Glutamatergic neuron (in vitro differentiated cells): ENCODE data around the gene RALGPS2. TPM values are rescaled to one million over a fixed set of nuclear protein-coding genes. Genes with fewer than 3 reads are reported as not detected.

Experiments used
- DNase-seq: peaks from one replicate; pipeline ENCODE4 v3.0.0; 2022
- H3K27ac Mint-ChIP-seq: one replicate; pipeline ENCODE4 v1.8.0; 2020; ENCODE audit warnings: mild to moderate bottlenecking, mixed read lengths, inconsistent platforms; ENCODE audit not compliant: unreplicated experiment
- H3K27me3 Mint-ChIP-seq: one replicate; pipeline ENCODE4 v1.8.0; 2020; ENCODE audit warnings: mild to moderate bottlenecking, moderate library complexity, mixed read lengths, inconsistent platforms; ENCODE audit not compliant: unreplicated experiment
- H3K36me3 Mint-ChIP-seq: one replicate; pipeline ENCODE4 v1.8.0; 2020; ENCODE audit warnings: mild to moderate bottlenecking, mixed read lengths, inconsistent platforms; ENCODE audit not compliant: unreplicated experiment
- H3K4me1 Mint-ChIP-seq: one replicate; pipeline ENCODE4 v1.8.0; 2020; ENCODE audit warnings: mild to moderate bottlenecking, low read depth, mixed read lengths, inconsistent platforms; ENCODE audit not compliant: unreplicated experiment
- H3K4me3 Mint-ChIP-seq: one replicate; pipeline ENCODE4 v1.8.0; 2020; ENCODE audit warnings: mild to moderate bottlenecking, mixed read lengths, inconsistent platforms; ENCODE audit not compliant: unreplicated experiment
- H3K9me3 Mint-ChIP-seq: one replicate; pipeline ENCODE4 v1.8.0; 2020; ENCODE audit warnings: mild to moderate bottlenecking, moderate library complexity, mixed read lengths, inconsistent platforms; ENCODE audit not compliant: unreplicated experiment
- CTCF ChIP-seq: fragments of 200-600 bp; sonication (generic); IDR thresholded peaks from one replicate; pipeline ENCODE4 v1.5.0; 2021; ENCODE audit not compliant: partially characterized antibody, unreplicated experiment
- total RNA-seq: library from RNA; stranded (reverse); fragmentation: NEBNext Ultra II Directional; extraction: Animal tissue kit (Norgen Biotek cat#: 25700); gene quantifications from one replicate; pipeline ENCODE4 v1.2.1, GENCODE V29; 2021; ENCODE audit not compliant: unreplicated experiment

The RALGPS2 gene
- total RNA-seq, 1 donor from 2014 or later: 17.9 TPM

GRCh38 chr1:178849918-178850317 is 124.9 kb downstream of the RALGPS2 start:
- no peak overlapping the region for H3K27ac Mint-ChIP-seq
- H3K36me3 Mint-ChIP-seq: no peaks in the 10 kb centered on the region
- H3K4me3 Mint-ChIP-seq: no peak overlapping the region
- no peaks in the 10 kb centered on the region for H3K4me1 Mint-ChIP-seq
- no peak for DNase-seq
- no peak for TF ChIP-seq CTCF
- H3K9me3 Mint-ChIP-seq: no peaks in the 10 kb centered on the region
- H3K27me3 Mint-ChIP-seq: no peaks in the 10 kb centered on the region

- no peak for DNase-seq
- no peak for TF ChIP-seq CTCF
- H3K27ac Mint-ChIP-seq: no peak overlapping the region
- H3K9me3 Mint-ChIP-seq: no peaks in the 10 kb centered on the region
- no peaks in the 10 kb centered on the region for H3K4me1 Mint-ChIP-seq
- no peak overlapping the region for H3K4me3 Mint-ChIP-seq
- no peaks in the 10 kb centered on the region for H3K36me3 Mint-ChIP-seq
- H3K27me3 Mint-ChIP-seq: no peaks in the 10 kb centered on the region
Measured at GRCh38 chr1:178857126-178857525, 132.1 kb downstream of the RALGPS2 start.

- no peaks in the 10 kb centered on the region for H3K9me3 Mint-ChIP-seq
Measured at GRCh38 chr1:178862416-178862815, 137.4 kb downstream of the RALGPS2 start.

GRCh38 chr1:178862864-178863263 is 137.8 kb downstream of the RALGPS2 start:
- Mint-ChIP-seq H3K9me3 (no peaks in the 10 kb centered on the region), H3K36me3 (no peaks in the 10 kb centered on the region), H3K4me3 (no peak overlapping the region), H3K4me1 (no peaks in the 10 kb centered on the region), H3K27ac (no peak overlapping the region), H3K27me3 (no peaks in the 10 kb centered on the region)
- no peak for TF ChIP-seq CTCF
- DNase-seq: no peak

More at GRCh38 chr1:178862416-178862815, 137.4 kb downstream of the RALGPS2 start:
- H3K4me3 Mint-ChIP-seq: no peak overlapping the region
- H3K36me3 Mint-ChIP-seq: no peaks in the 10 kb centered on the region
- DNase-seq: no peak
- H3K27ac Mint-ChIP-seq: no peak overlapping the region
- no peaks in the 10 kb centered on the region for H3K4me1 Mint-ChIP-seq
- TF ChIP-seq CTCF: no peak
- no peaks in the 10 kb centered on the region for H3K27me3 Mint-ChIP-seq

GRCh38 chr1:178864326-178864725 is 139.3 kb downstream of the RALGPS2 start:
- Mint-ChIP-seq H3K4me3 (no peak overlapping the region), H3K27ac (no peak overlapping the region)
- TF ChIP-seq CTCF: no peak

More at GRCh38 chr1:178864326-178864725, 139.3 kb downstream of the RALGPS2 start:
- DNase-seq: no peak
- H3K4me1 Mint-ChIP-seq: no peaks in the 10 kb centered on the region
- H3K9me3 Mint-ChIP-seq: no peaks in the 10 kb centered on the region
- no peaks in the 10 kb centered on the region for H3K36me3 Mint-ChIP-seq
- no peaks in the 10 kb centered on the region for H3K27me3 Mint-ChIP-seq
